Spleen (tissue), 11 donors: ENCODE measurements around the gene INPP4B. TPM values are rescaled to one million over a fixed set of nuclear protein-coding genes. Genes with fewer than 3 reads are reported as not detected.

Source experiments
- DNase-seq: peaks from one replicate; pipeline ENCODE4 v3.0.0-alpha.2; 2020
- H3K27ac ChIP-seq, 8 donors: fragments of 200-600 bp; sonication (generic) in 7 of 8; 1 replicate in 4 of 8; 2 replicates in 4 of 8; pipeline versions ENCODE4 v1.5.0 to v1.8.0; 2016 to 2021; ENCODE audit warnings: inconsistent platforms in 4 of 8, mild to moderate bottlenecking in 4 of 8, moderate library complexity in 1 of 8
- H3K27me3 ChIP-seq, 7 donors: fragments of 200-600 bp; sonication (generic) in 6 of 7; replicated peaks in 1 of 7; 1 replicate in 4 of 7; 2 replicates in 3 of 7; pipeline versions ENCODE4 v1.5.0 to v1.8.0; 2016 to 2021; ENCODE audit warnings: inconsistent platforms in 3 of 7, mild to moderate bottlenecking in 1 of 7
- H3K36me3 ChIP-seq, 6 donors: fragments of 200-600 bp; sonication (generic) in 5 of 6; 1 replicate in 4 of 6; 2 replicates in 2 of 6; pipeline versions ENCODE4 v1.5.0 to v1.8.0; 2016 to 2021; ENCODE audit warnings: inconsistent platforms in 2 of 6
- H3K4me1 ChIP-seq, 6 donors: fragments of 200-600 bp; sonication (generic) in 5 of 6; 1 replicate in 3 of 6; 2 replicates in 3 of 6; pipeline versions ENCODE4 v1.5.0 to v1.8.0; 2016 to 2021; ENCODE audit warnings: inconsistent platforms in 3 of 6
- H3K4me3 ChIP-seq, 8 donors: fragments of 200-600 bp; sonication (generic) in 7 of 8; 1 replicate in 4 of 8; 2 replicates in 4 of 8; pipeline versions ENCODE4 v1.5.0 to v1.8.0; 2016 to 2021; ENCODE audit warnings: inconsistent platforms in 4 of 8, mild to moderate bottlenecking in 4 of 8, moderate library complexity in 2 of 8
- H3K9me3 ChIP-seq, 8 donors: fragments of 200-600 bp; sonication (generic) in 7 of 8; 1 replicate in 4 of 8; 2 replicates in 4 of 8; pipeline versions ENCODE4 v1.5.0 to v1.8.0; 2016 to 2021; ENCODE audit warnings: inconsistent platforms in 4 of 8
- CTCF ChIP-seq, 11 experiments: fragments of 200-600 bp in 7 of 11; fragments of 450-650 bp in 4 of 11; sonication (generic) in 4 of 11; IDR thresholded peaks in 8 of 11; conservative IDR thresholded peaks in 3 of 11; 1 replicate in 7 of 11; 2 replicates in 4 of 11; pipeline versions ENCODE4 v1.4.0 to v1.8.0; 2016 to 2021; ENCODE audit warnings: antibody characterized with exemption in 11 of 11, inconsistent platforms in 4 of 11, mild to moderate bottlenecking in 1 of 11
- POLR2A ChIP-seq, 3 donors: fragments of 450-650 bp; IDR thresholded peaks; one replicate each; pipeline ENCODE4 v1.5.1; 2017; ENCODE audit warnings: antibody characterized with exemption in 3 of 3, mild to moderate bottlenecking in 1 of 3
- POLR2AphosphoS5 ChIP-seq, 3 donors: sonication (generic); formaldehyde crosslinking; IDR thresholded peaks; one replicate each; pipeline ENCODE4 v1.5.1; 2017; ENCODE audit warnings: antibody characterized with exemption in 3 of 3
- WGBS, 5 donors: extraction: QIAGEN DNeasy Blood & Tissue Kit in 3 of 5; methylation state at CpG; one replicate each; pipeline versions ENCODE4 v1.1.5 to v1.1.7; 2013 to 2018; 5-methylcytosine and 5-hydroxymethylcytosine counted together
- intact Hi-C: fragments of 100-400 bp; cut with DNase I; formaldehyde crosslinking; loops from one replicate; pipeline ENCODE4 v1.15.0; 2023; ENCODE audit warnings: low total_unique reads
- polyA plus RNA-seq, 3 donors: library from polyadenylated mRNA; stranded (reverse); fragments of 200-250 nt; gene quantifications; one replicate each; pipeline ENCODE4 v1.2.1, GENCODE V29; 2013
- total RNA-seq, 7 donors: library from RNA; depleted of rRNA in 3 of 7; stranded (reverse); fragments of >200 nt in 3 of 7; fragmentation: NEBNext Ultra II Directional in 4 of 7; extraction: Animal tissue kit (Norgen Biotek cat#: 25700) in 4 of 7; gene quantifications; one replicate each; pipeline versions ENCODE4 v1.1.0 to v1.2.1, GENCODE V29; 2016 to 2021
- donor health status: healthy with polysubstance abuse.
- donor health status: DM: no; HTN: no; CAD: no; lungs with moderate emphysema.
- donor health status: DM: no; HTN: no; CAD: no.
- donor health status: Bipolar disorder and iron deficiency.
- donor health status: healthy.
- donor health status: DM: no; HTN: no; CAD: no.
- donor health status: DM: yes; HTN: yes; CAD: no.

INPP4B gene
- total and polyA plus RNA-seq, 10 donors, result 0.78 to 31.6 (median 26.8) TPM

GRCh38 chr4:142554412-142554811 is 291.7 kb downstream of the INPP4B start:
- H3K36me3 ChIP-seq, result no peaks in the 10 kb centered on the region
- WGBS, 5 donors, result 80 to 95% (median 89%) methylated on average over 1 of the region's 1 CpG
- H3K4me1 ChIP-seq, result no peaks in the 10 kb centered on the region
- intact Hi-C loops, result no loop called here
- no peak for DNase-seq
- no peaks in the 10 kb centered on the region for H3K27me3 ChIP-seq
- TF ChIP-seq POLR2A (IDR thresholded peaks at IDR 0.05), result no peak
- TF ChIP-seq POLR2AphosphoS5 (IDR thresholded peaks at IDR 0.05), result no peak
- TF ChIP-seq CTCF (IDR thresholded peaks at IDR 0.05 in 8 of 11, conservative IDR thresholded peaks at IDR 0.05 in 3 of 11), result no peak
- no peak overlapping the region for H3K27ac ChIP-seq
- H3K4me3 ChIP-seq, result no peak overlapping the region
- H3K9me3 ChIP-seq, result no peaks in the 10 kb centered on the region

GRCh38 chr4:142551517-142552305 is 294.4 kb downstream of the INPP4B start:
- H3K9me3 ChIP-seq, result no peaks in the 10 kb centered on the region
- H3K4me3 ChIP-seq, result no peak overlapping the region
- no peaks in the 10 kb centered on the region for H3K4me1 ChIP-seq
- no peak for DNase-seq
- intact Hi-C loops, result no loop called here
- whole genome bisulfite sequencing, 5 donors, result 75 to 89% (median 84%) methylated on average over 6 of the region's 6 CpGs
- no peaks in the 10 kb centered on the region for H3K36me3 ChIP-seq
- TF ChIP-seq POLR2AphosphoS5 (IDR thresholded peaks at IDR 0.05) (no peak), CTCF (IDR thresholded peaks at IDR 0.05 in 8 of 11, conservative IDR thresholded peaks at IDR 0.05 in 3 of 11) (no peak), POLR2A (IDR thresholded peaks at IDR 0.05) (no peak)
- no peak overlapping the region for H3K27ac ChIP-seq
- H3K27me3 ChIP-seq, result no peaks in the 10 kb centered on the region

GRCh38 chr4:142550965-142551364 is 295.1 kb downstream of the INPP4B start:
- TF ChIP-seq CTCF (IDR thresholded peaks at IDR 0.05 in 8 of 11, conservative IDR thresholded peaks at IDR 0.05 in 3 of 11) (no peak), POLR2AphosphoS5 (IDR thresholded peaks at IDR 0.05) (no peak), POLR2A (IDR thresholded peaks at IDR 0.05) (no peak)
- no peak for DNase-seq
- H3K4me3 ChIP-seq, result no peak overlapping the region
- H3K27me3 ChIP-seq, result no peaks in the 10 kb centered on the region
- H3K36me3 ChIP-seq, result no peaks in the 10 kb centered on the region
- 79 to 96% (median 89%) methylated on average over 5 of the region's 5 CpGs for WGBS, 5 donors
- no peak overlapping the region for H3K27ac ChIP-seq
- H3K9me3 ChIP-seq, result no peaks in the 10 kb centered on the region
- no peaks in the 10 kb centered on the region for H3K4me1 ChIP-seq
- intact Hi-C loops, result no loop called here

- DNase-seq, result no peak
- Histone ChIP-seq H3K9me3 (no peaks in the 10 kb centered on the region), H3K27ac (no peak overlapping the region), H3K27me3 (no peaks in the 10 kb centered on the region), H3K4me1 (no peaks in the 10 kb centered on the region), H3K4me3 (no peak overlapping the region), H3K36me3 (no peaks in the 10 kb centered on the region)
- intact Hi-C loops, result no loop called here
- 34 to 54% (median 44%) methylated on average over 1 of the region's 1 CpG for WGBS, 5 donors
- TF ChIP-seq POLR2A (IDR thresholded peaks at IDR 0.05) (no peak), CTCF (IDR thresholded peaks at IDR 0.05 in 8 of 11, conservative IDR thresholded peaks at IDR 0.05 in 3 of 11) (no peak), POLR2AphosphoS5 (IDR thresholded peaks at IDR 0.05) (no peak)
Measured at GRCh38 chr4:142549726-142550463, 296.2 kb downstream of the INPP4B start.
